ENCODE data around the gene TM2D1. TPM values are rescaled to one million over a fixed set of nuclear protein-coding genes. Genes with fewer than 3 reads are reported as not detected.

The TM2D1 gene
- total and polyA plus RNA-seq, 9 of the 15 experiments (the other 6 are each of a cell fraction or from before 2014, with no cell fraction given) = 24.5 to 65.2 (median 47.7) TPM

DNA sequence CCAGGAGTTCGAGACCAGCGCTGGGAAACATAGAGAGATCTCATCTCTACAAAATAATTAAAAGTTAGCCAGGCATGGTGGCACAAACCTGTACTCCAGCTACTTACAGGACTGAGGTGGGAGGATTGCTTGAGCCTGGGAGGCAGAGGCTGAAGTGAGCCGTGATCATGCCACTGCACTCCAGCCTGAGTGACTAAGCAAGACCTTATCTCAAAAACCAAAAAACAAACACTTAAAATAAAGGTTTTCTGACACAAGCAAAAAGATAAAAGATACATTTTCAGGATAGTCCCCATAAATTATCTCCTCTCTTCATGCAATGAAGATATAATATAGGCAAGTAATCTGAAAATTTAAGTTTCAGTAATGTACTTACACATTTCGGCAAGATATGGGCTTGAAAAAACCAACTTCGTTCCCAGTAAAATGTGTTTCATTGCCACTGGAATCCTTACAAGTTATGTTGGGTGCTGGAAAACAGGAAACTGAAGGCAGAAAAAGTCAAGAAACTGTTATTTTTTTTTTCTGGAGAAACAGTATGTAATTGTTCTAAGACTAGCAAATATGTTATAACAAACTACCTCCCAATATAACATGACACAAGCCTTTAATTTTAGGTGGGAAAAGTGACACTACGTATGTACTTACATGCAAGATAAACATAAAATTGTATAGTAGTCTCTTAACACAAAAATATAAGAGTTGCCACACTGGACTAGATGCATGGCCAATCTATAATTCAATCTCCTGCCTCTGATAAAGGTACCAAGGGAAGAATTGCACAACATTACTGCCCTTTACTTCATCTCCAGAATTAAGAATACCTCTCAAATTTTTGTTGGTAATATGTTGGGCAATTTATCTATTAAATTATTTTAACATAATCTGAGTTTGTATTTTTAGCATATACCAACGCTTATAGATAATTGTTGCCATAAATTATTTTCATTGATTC, 15.7 kb downstream of the TM2D1 start (continued):
- 0 out of 2 replicates have a peak, but pooled peaks have one; percentile 18 for TF ChIP-seq ZBTB40 (IDR thresholded peaks at IDR 0.05)
- TF ChIP-seq ZBTB40 (CRISPR knock-in tag; IDR thresholded peaks at IDR 0.05) = no peak
- TF ChIP-seq, protein P1, sequence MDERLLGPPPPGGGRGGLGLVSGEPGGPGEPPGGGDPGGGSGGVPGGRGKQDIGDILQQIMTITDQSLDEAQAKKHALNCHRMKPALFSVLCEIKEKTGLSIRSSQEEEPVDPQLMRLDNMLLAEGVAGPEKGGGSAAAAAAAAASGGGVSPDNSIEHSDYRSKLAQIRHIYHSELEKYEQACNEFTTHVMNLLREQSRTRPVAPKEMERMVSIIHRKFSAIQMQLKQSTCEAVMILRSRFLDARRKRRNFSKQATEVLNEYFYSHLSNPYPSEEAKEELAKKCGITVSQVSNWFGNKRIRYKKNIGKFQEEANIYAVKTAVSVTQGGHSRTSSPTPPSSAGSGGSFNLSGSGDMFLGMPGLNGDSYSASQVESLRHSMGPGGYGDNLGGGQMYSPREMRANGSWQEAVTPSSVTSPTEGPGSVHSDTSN (CRISPR knock-in tag; IDR thresholded peaks at IDR 0.05; ENCODE audit: low read depth) = no peak
- TF ChIP-seq, protein P1 (tag; conservative IDR thresholded peaks at IDR 0.05; ENCODE audit: low read depth) = peak; percentile 84
- TF ChIP-seq CTBP1 (IDR thresholded peaks at IDR 0.05; ENCODE audit: borderline replicate concordance) = peak; percentile 62; the same call in 1 of the 2 replicates
- TF ChIP-seq ZBTB1 (CRISPR knock-in tag; IDR thresholded peaks at IDR 0.05; ENCODE audit: borderline replicate concordance, low read depth) = no peak
- peak; percentile 75 for TF ChIP-seq ZNF766 (CRISPR knock-in tag; conservative IDR thresholded peaks at IDR 0.05)
- 0 out of 4 replicates have a peak, but pooled peaks of 1 of the 2 experiments have one; percentile 27 for TF ChIP-seq FOXK2 (conservative IDR thresholded peaks at IDR 0.05 in 1 of 2, IDR thresholded peaks at IDR 0.05 in 1 of 2; ENCODE audit: low read depth in 2 of 2)
- 0 out of 2 replicates have a peak, but pooled peaks have one; percentile 7 for TF ChIP-seq JUN (IDR thresholded peaks at IDR 0.05; ENCODE audit: borderline replicate concordance, low read depth, low read length)
- TF ChIP-seq JUN (CRISPR knock-in tag; IDR thresholded peaks at IDR 0.05; ENCODE audit: borderline replicate concordance) = no peak
- TF ChIP-seq, protein P2, sequence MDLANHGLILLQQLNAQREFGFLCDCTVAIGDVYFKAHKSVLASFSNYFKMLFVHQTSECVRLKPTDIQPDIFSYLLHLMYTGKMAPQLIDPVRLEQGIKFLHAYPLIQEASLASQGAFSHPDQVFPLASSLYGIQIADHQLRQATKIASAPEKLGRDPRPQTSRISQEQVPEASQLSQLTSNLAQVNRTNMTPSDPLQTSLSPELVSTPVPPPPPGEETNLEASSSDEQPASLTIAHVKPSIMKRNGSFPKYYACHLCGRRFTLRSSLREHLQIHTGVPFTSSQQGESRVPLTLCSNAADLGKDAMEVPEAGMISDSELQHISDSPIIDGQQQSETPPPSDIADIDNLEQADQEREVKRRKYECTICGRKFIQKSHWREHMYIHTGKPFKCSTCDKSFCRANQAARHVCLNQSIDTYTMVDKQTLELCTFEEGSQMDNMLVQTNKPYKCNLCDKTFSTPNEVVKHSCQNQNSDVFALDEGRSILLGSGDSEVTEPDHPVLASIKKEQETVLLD (IDR thresholded peaks at IDR 0.05) = peak; percentile 70; the same call in 1 of the 2 replicates

All from K562 (cell line).